ENCODE data around the gene CDC42EP5. TPM values are rescaled to one million over a fixed set of nuclear protein-coding genes. Genes with fewer than 3 reads are reported as not detected.

Gene CDC42EP5
- total RNA-seq, 2 experiments from 2014 or later: 0.45 to 0.83 TPM

DNA sequence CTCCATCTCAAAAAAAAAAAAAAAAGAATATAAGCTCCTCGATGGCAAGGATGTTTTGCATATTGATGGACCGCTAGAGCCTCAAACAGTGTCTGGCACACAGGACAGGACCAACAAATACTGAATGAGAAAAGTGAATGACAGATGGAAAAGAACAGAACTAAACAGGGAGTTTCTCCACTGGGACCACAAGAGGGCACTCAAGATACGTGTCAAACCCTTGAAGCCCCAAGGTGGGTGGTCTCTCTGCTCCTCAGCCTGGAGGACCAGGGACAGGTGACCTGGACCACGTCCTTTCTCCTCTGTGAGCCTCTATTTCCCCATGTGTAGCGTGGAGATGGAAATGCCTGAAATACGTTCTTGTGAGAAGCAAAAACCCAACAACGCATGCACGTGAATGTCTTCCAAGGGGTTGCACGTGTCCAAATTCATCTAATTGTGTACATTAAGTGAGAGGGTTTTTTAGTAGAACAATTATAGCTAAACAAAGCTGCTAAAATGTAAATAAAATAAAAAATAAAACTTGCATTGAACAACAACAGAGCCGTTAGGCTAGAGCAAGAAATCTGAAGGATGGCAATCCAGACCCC is 5.7 kb upstream of the CDC42EP5 start:
- DNase-seq (peak; percentile 49), ATAC-seq (peak; percentile 68)
- Mint-ChIP-seq H3K27ac (no peak overlapping the region), H3K36me3 (ENCODE audit: low read depth) (no peaks in the 10 kb centered on the region), H3K4me3 (no peak overlapping the region), H3K9me3 (no peaks in the 10 kb centered on the region), H3K27me3 (peaks cover 18% of the 10 kb centered on the region), H3K4me1 (ENCODE audit: low read depth) (peaks cover 4% of the 10 kb centered on the region)
- ChIA-PET CTCF (interaction anchor here (0.7 to 6.6 kb wide), 15 partner anchors 9 to 201 kb away, joined by 3 to 66 read pairs (median 4); no protein-coding TSS in a partner anchor), POLR2A (no interaction called here)
- intact Hi-C loops (cut with micrococcal nuclease): loop anchor here (5.0 kb wide), 1 partner anchor 194 kb away; no protein-coding TSS in a partner anchor
- TF ChIP-seq, protein P1, sequence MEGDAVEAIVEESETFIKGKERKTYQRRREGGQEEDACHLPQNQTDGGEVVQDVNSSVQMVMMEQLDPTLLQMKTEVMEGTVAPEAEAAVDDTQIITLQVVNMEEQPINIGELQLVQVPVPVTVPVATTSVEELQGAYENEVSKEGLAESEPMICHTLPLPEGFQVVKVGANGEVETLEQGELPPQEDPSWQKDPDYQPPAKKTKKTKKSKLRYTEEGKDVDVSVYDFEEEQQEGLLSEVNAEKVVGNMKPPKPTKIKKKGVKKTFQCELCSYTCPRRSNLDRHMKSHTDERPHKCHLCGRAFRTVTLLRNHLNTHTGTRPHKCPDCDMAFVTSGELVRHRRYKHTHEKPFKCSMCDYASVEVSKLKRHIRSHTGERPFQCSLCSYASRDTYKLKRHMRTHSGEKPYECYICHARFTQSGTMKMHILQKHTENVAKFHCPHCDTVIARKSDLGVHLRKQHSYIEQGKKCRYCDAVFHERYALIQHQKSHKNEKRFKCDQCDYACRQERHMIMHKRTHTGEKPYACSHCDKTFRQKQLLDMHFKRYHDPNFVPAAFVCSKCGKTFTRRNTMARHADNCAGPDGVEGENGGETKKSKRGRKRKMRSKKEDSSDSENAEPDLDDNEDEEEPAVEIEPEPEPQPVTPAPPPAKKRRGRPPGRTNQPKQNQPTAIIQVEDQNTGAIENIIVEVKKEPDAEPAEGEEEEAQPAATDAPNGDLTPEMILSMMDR (IDR thresholded peaks at IDR 0.05): peak; percentile 75

DNA sequence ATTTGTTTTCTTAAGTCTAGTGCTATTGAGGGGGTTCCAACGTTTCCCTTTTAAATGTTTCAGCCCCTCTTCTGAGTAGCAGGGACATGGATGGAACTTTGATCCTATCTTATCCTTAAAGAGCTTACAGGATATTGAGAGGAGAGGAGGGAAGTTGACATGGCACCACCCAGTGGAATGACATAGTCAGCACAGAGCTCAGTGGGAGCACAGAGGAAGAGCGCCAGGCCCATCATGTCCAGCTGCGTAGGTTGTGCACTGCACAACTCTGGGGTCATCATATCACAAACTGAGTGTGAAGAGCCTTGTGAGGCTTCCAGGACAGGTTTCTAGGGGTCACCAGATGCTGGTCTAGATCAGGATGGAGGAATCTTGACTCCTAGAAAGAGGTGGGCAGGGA is 4.6 kb upstream of the CDC42EP5 start:
- H3K4me1 Mint-ChIP-seq (ENCODE audit: low read depth): peaks cover 11% of the 10 kb centered on the region
- ChIA-PET POLR2A (no interaction called here), CTCF (interaction anchor here (1.3 to 6.6 kb wide), 4 partner anchors 174 to 203 kb away, joined by 3 to 66 read pairs (median 4); no protein-coding TSS in a partner anchor)
- intact Hi-C loops (cut with micrococcal nuclease): loop anchor here (5.0 kb wide), 1 partner anchor 195 kb away; no protein-coding TSS in a partner anchor
- no peaks in the 10 kb centered on the region for H3K9me3 Mint-ChIP-seq
- peaks cover 22% of the 10 kb centered on the region for H3K27me3 Mint-ChIP-seq
- H3K36me3 Mint-ChIP-seq (ENCODE audit: low read depth): no peaks in the 10 kb centered on the region
- H3K27ac Mint-ChIP-seq: no peak overlapping the region
- TF ChIP-seq, protein P1 (IDR thresholded peaks at IDR 0.05): no peak
- DNase-seq (no peak), ATAC-seq (no peak)
- no peak overlapping the region for H3K4me3 Mint-ChIP-seq

DNA sequence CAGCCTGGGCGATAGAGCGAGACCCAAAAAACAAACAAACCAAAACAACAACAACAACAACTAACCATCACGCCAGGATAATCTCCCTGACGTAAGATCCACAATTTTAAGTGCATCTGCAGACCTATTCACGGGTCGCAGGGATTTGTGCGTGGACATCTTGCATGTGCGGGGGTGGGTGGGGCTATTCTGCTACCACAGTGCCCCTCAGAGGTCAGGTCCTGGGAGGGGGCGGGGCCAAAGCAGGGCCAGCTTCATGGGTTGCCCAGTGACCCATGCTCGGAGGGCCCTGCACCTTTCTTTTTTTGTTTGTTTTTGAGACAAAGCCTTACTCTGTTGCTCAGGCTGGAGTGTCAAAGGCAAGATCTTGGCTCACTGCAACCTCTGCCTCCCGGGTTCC is 2.6 kb upstream of the CDC42EP5 start:
- Mint-ChIP-seq H3K9me3 (no peaks in the 10 kb centered on the region), H3K27me3 (peaks cover 20% of the 10 kb centered on the region), H3K4me3 (no peak overlapping the region), H3K27ac (no peak overlapping the region), H3K4me1 (ENCODE audit: low read depth) (peaks cover 12% of the 10 kb centered on the region), H3K36me3 (ENCODE audit: low read depth) (no peaks in the 10 kb centered on the region)
- no peak for DNase-seq
- intact Hi-C loops (cut with micrococcal nuclease): loop anchor here (5.0 kb wide), 1 partner anchor 197 kb away; no protein-coding TSS in a partner anchor
- ChIA-PET POLR2A (no interaction called here), CTCF (no interaction called here)
- ATAC-seq: no peak
- TF ChIP-seq, protein P1 (IDR thresholded peaks at IDR 0.05): no peak

DNA sequence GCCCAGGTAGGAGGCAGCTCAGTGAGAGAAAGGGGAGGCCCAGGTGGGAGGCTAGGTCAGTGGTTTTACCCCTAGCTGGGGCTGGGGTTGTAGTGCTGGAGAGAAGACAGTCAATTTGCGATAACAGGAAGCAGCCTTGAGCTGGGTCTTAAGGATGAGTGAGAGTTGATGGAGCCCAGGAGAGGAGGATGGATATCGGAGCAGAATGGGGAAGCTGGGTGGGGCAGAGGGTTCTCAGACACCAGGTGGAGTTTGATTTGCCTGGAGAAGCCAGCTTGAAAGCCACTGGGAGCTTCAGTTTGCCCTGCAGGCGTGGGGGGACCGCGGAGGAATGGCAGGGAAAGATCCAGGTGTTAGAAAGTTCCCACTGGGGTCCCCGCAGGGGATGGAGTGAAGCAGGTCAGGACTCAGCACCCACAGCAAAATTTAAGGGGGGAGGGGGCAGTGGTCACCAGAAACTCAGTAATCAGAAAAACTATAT is 836 bp upstream of the CDC42EP5 start:
- TF ChIP-seq, protein P1 (IDR thresholded peaks at IDR 0.05): no peak
- no peaks in the 10 kb centered on the region for H3K9me3 Mint-ChIP-seq
- H3K36me3 Mint-ChIP-seq (ENCODE audit: low read depth): no peaks in the 10 kb centered on the region
- no peak for ATAC-seq
- peaks cover 32% of the 10 kb centered on the region for H3K27me3 Mint-ChIP-seq
- DNase-seq: no peak
- H3K4me3 Mint-ChIP-seq: no peak overlapping the region
- ChIA-PET POLR2A (interaction anchor here (0.6 kb wide), 1 partner anchor 70 kb away, joined by 3 read pairs; no protein-coding TSS in a partner anchor), CTCF (interaction anchor here (1.5 to 2.0 kb wide), 2 partner anchors 180 to 201 kb away, joined by 3 to 6 read pairs; no protein-coding TSS in a partner anchor)
- H3K4me1 Mint-ChIP-seq (ENCODE audit: low read depth): peaks cover 17% of the 10 kb centered on the region
- intact Hi-C loops (cut with micrococcal nuclease): no loop called here
- H3K27ac Mint-ChIP-seq: no peak overlapping the region
